K562 (cell line): Measurements from ENCODE around the gene ALG9. TPM values are rescaled to one million over a fixed set of nuclear protein-coding genes. Genes with fewer than 3 reads are reported as not detected.

Source experiments
- CBX3 ChIP-seq, 2 experiments: IDR thresholded peaks; 1 replicate in 1 of 2; 2 replicates in 1 of 2; pipeline ENCODE4 v1.6.1; 2012; ENCODE audit warnings: inconsistent platforms in 2 of 2, low read length in 2 of 2, borderline replicate concordance in 1 of 2, control low read depth in 1 of 2
- CHD1 ChIP-seq: fragments of 200-600 bp; sonication (generic); IDR thresholded peaks from one replicate; pipeline ENCODE4 v1.6.1; 2012; ENCODE audit warnings: mild to moderate bottlenecking, moderate library complexity, low read length, inconsistent platforms
- CSDE1 ChIP-seq, 2 experiments: fragments of 450-650 bp; IDR thresholded peaks; 2 replicates each; pipeline ENCODE4 v1.6.1; 2016; ENCODE audit warnings: mild to moderate bottlenecking in 1 of 2
- CTBP1 ChIP-seq: fragments of 450-650 bp; IDR thresholded peaks from 2 replicates; pipeline ENCODE4 v1.6.1; 2016; ENCODE audit warnings: borderline replicate concordance
- DACH1 ChIP-seq: fragments of 450-650 bp; IDR thresholded peaks from 2 replicates; pipeline ENCODE4 v1.6.1; 2018; ENCODE audit not compliant: partially characterized antibody
- E2F3 ChIP-seq: fragments of 250-450 bp; sonication (Bioruptor Pico); IDR thresholded peaks from 2 replicates; pipeline ENCODE4 v1.4.0; 2020; ENCODE audit warnings: mild to moderate bottlenecking
- FOXA1 ChIP-seq: fragments of 450-650 bp; IDR thresholded peaks from 2 replicates; pipeline ENCODE4 v1.6.1; 2016; ENCODE audit warnings: mild to moderate bottlenecking, borderline replicate concordance
- HDAC3 ChIP-seq: fragments of 450-650 bp; IDR thresholded peaks from 2 replicates; pipeline ENCODE4 v1.6.1; 2018; ENCODE audit warnings: borderline replicate concordance, mild to moderate bottlenecking, moderate library complexity; ENCODE audit not compliant: partially characterized antibody
- MYBL2 ChIP-seq, 2 experiments: fragments of 450-650 bp in 1 of 2; sonication (generic) in 1 of 2; formaldehyde crosslinking in 1 of 2; IDR thresholded peaks; 2 replicates each; pipeline versions ENCODE4 v1.6.1 to v1.8.1; 2017 to 2022; ENCODE audit warnings: borderline replicate concordance in 1 of 2, inconsistent platforms in 1 of 2, low read depth in 1 of 2, mild to moderate bottlenecking in 1 of 2, missing genetic modification reagents in 1 of 2, moderate library complexity in 1 of 2
- MYC ChIP-seq, 2 experiments: fragments of 250-450 bp in 1 of 2; sonication (Bioruptor Pico) in 1 of 2; IDR thresholded peaks; 2 replicates each; pipeline versions ENCODE4 v1.5.1 to v1.6.1; 2012 to 2021; ENCODE audit warnings: low read depth in 2 of 2, borderline replicate concordance in 1 of 2, improper control_type of control experiment in 1 of 2, low read length in 1 of 2, mild to moderate bottlenecking in 1 of 2, moderate library complexity in 1 of 2
- RAD21 ChIP-seq, 2 experiments: fragments of 250-450 bp in 1 of 2; fragments of 450-650 bp in 1 of 2; sonication (Bioruptor Pico) in 1 of 2; formaldehyde crosslinking in 1 of 2; IDR thresholded peaks in 1 of 2; conservative IDR thresholded peaks in 1 of 2; 2 replicates each; pipeline versions ENCODE4 v1.4.0 to v1.8.0; 2020 to 2022; ENCODE audit warnings: mild to moderate bottlenecking in 2 of 2, moderate library complexity in 1 of 2
- STAT5A ChIP-seq: IDR thresholded peaks from 2 replicates; pipeline ENCODE4 v1.6.1; 2012; ENCODE audit warnings: low read length, inconsistent platforms, borderline replicate concordance
- TFAM ChIP-seq: fragments of 250-450 bp; sonication (Bioruptor Pico); conservative IDR thresholded peaks from 2 replicates; pipeline ENCODE4 v1.5.0; 2021; ENCODE audit warnings: mild to moderate bottlenecking, moderate library complexity
- polyA plus RNA-seq, 8 experiments: library from polyadenylated mRNA; depleted of rRNA in 4 of 8; stranded (reverse) in 5 of 8; unstranded in 3 of 8; fragments of >200 nt; fragmentation: Nextera tagmentation in 2 of 8; fragmentation: Illumina TruSeq in 1 of 8; extraction: Ambion mirVana in 2 of 8; extraction: Trizol in 1 of 8; gene quantifications; 2 replicates each; pipeline versions ENCODE4 v1.2.1 to v1.2.3, GENCODE V29; 2011 to 2014; ENCODE audit warnings: inconsistent platforms in 1 of 8, missing spikeins in 1 of 8
- total RNA-seq, 7 experiments: library from RNA; depleted of rRNA in 6 of 7; stranded (reverse); fragments of >200 nt in 6 of 7; fragmentation: Illumina TruSeq in 2 of 7; extraction: Trizol in 2 of 7; gene quantifications; 2 replicates each; pipeline versions ENCODE4 v1.2.1 to v1.2.3, GENCODE V29; 2011 to 2021; ENCODE audit warnings: low replicate concordance in 1 of 7
- TF ChIP-seq, protein P1 (sequence below): fragments of 250-450 bp; sonication (Bioruptor Pico); IDR thresholded peaks from 2 replicates; pipeline ENCODE4 v1.4.0; 2020; ENCODE audit warnings: mild to moderate bottlenecking, moderate library complexity, borderline replicate concordance
- TF ChIP-seq, protein P2 (sequence below): fragments of 250-450 bp; sonication (Bioruptor Pico); IDR thresholded peaks from 2 replicates; pipeline ENCODE4 v1.4.0; 2020
- TF ChIP-seq, protein P3 (sequence below): fragments of 250-450 bp; sonication (Bioruptor Pico); IDR thresholded peaks from 2 replicates; pipeline ENCODE4 v1.8.0; 2021; ENCODE audit warnings: mild to moderate bottlenecking, moderate library complexity
- TF ChIP-seq, protein P4 (sequence below): sonication (generic); formaldehyde crosslinking; IDR thresholded peaks from 2 replicates; pipeline ENCODE4 v1.5.0; 2020; ENCODE audit warnings: missing genetic modification reagents

ALG9 gene
- total and polyA plus RNA-seq, 9 of the 15 experiments (the other 6 are each of a cell fraction or from before 2014, with no cell fraction given) = 11.5 to 40.5 (median 24.9) TPM

DNA sequence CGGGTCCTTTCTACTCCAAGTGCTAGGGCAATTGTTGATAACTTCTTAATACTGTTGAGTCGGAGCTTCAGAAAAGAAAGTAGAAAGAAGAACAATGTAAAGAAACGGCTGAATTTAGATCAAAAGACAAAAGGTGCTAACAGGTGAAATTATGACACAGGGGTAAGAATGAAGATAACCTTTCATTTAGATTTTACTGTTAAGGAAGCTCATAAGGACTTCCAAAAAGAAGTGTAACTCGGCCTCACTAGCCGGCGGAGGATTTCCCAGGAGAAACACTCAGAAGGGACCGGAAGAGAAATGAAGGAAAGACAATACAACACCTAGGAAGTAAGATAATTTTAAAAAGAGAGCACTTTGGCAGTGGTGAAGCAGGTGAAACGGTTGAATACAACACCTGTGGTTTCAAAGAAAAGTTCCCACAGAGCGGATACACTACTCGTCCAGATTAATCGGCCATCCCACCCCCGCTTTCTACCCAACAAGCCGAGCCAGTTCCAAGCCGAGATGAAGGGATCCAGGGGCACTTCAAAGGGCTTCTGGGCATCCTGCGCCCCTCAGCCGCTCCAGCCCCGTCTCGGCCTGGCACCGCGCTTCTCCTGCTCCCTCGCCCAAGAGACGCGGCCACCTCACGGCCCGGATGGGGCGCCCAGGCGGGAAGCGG is 105.9 kb downstream of the ALG9 start (continued):
- TF ChIP-seq STAT5A = no peak
- TF ChIP-seq, protein P1, sequence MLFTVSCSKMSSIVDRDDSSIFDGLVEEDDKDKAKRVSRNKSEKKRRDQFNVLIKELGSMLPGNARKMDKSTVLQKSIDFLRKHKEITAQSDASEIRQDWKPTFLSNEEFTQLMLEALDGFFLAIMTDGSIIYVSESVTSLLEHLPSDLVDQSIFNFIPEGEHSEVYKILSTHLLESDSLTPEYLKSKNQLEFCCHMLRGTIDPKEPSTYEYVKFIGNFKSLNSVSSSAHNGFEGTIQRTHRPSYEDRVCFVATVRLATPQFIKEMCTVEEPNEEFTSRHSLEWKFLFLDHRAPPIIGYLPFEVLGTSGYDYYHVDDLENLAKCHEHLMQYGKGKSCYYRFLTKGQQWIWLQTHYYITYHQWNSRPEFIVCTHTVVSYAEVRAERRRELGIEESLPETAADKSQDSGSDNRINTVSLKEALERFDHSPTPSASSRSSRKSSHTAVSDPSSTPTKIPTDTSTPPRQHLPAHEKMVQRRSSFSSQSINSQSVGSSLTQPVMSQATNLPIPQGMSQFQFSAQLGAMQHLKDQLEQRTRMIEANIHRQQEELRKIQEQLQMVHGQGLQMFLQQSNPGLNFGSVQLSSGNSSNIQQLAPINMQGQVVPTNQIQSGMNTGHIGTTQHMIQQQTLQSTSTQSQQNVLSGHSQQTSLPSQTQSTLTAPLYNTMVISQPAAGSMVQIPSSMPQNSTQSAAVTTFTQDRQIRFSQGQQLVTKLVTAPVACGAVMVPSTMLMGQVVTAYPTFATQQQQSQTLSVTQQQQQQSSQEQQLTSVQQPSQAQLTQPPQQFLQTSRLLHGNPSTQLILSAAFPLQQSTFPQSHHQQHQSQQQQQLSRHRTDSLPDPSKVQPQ = no peak
- TF ChIP-seq, protein P2, sequence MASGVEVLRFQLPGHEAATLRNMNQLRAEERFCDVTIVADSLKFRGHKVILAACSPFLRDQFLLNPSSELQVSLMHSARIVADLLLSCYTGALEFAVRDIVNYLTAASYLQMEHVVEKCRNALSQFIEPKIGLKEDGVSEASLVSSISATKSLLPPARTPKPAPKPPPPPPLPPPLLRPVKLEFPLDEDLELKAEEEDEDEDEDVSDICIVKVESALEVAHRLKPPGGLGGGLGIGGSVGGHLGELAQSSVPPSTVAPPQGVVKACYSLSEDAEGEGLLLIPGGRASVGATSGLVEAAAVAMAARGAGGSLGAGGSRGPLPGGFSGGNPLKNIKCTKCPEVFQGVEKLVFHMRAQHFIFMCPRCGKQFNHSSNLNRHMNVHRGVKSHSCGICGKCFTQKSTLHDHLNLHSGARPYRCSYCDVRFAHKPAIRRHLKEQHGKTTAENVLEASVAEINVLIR (CRISPR knock-in tag) = no peak
- TF ChIP-seq CHD1 = peak; percentile 64
- TF ChIP-seq, protein P3, sequence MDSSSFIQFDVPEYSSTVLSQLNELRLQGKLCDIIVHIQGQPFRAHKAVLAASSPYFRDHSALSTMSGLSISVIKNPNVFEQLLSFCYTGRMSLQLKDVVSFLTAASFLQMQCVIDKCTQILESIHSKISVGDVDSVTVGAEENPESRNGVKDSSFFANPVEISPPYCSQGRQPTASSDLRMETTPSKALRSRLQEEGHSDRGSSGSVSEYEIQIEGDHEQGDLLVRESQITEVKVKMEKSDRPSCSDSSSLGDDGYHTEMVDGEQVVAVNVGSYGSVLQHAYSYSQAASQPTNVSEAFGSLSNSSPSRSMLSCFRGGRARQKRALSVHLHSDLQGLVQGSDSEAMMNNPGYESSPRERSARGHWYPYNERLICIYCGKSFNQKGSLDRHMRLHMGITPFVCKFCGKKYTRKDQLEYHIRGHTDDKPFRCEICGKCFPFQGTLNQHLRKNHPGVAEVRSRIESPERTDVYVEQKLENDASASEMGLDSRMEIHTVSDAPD (CRISPR knock-in tag) = no peak
- TF ChIP-seq TFAM (CRISPR knock-in tag) = no peak
- 0 out of 2 replicates have a peak, but pooled peaks have one; percentile 11 for TF ChIP-seq CTBP1
- TF ChIP-seq DACH1 = no peak
- TF ChIP-seq FOXA1 = no peak
- TF ChIP-seq E2F3 (CRISPR knock-in tag) = 0 out of 2 replicates have a peak, but pooled peaks have one; percentile 42
- no peak for TF ChIP-seq MYBL2 (IDR thresholded peaks at IDR 0.05; ENCODE audit: low read depth)
- TF ChIP-seq MYBL2 (CRISPR knock-in tag; IDR thresholded peaks at IDR 0.05; ENCODE audit: borderline replicate concordance) = no peak
- TF ChIP-seq CBX3 (IDR thresholded peaks at IDR 0.05; ENCODE audit: borderline replicate concordance in 1 of 2, low read length in 2 of 2) = 0 out of 3 replicates have a peak, but pooled peaks of 1 of the 2 experiments have one; percentile 8
- TF ChIP-seq CSDE1 (IDR thresholded peaks at IDR 0.05) = no peak
- TF ChIP-seq, protein P4, sequence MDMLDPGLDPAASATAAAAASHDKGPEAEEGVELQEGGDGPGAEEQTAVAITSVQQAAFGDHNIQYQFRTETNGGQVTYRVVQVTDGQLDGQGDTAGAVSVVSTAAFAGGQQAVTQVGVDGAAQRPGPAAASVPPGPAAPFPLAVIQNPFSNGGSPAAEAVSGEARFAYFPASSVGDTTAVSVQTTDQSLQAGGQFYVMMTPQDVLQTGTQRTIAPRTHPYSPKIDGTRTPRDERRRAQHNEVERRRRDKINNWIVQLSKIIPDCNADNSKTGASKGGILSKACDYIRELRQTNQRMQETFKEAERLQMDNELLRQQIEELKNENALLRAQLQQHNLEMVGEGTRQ (CRISPR knock-in tag) = no peak
- no peak for TF ChIP-seq RAD21 (CRISPR knock-in tag; conservative IDR thresholded peaks at IDR 0.05 in 1 of 2, IDR thresholded peaks at IDR 0.05 in 1 of 2)
- TF ChIP-seq HDAC3 = no peak
- TF ChIP-seq MYC (IDR thresholded peaks at IDR 0.05; ENCODE audit: low read depth, low read length) = 0 out of 2 replicates have a peak, but pooled peaks have one; percentile 7
- TF ChIP-seq MYC (CRISPR knock-in tag; IDR thresholded peaks at IDR 0.05; ENCODE audit: borderline replicate concordance, low read depth) = no peak
